GM19240 (cell line): ENCODE measurements around the gene GVQW3.
A peak's percentile ranks its signal among the peaks of the same experiment; 100 is the strongest.

ENCODE experiments used
- DNase-seq: peaks from one replicate; pipeline ENCODE4 v3.0.0; 2011; ENCODE audit warnings: low spot score; ENCODE audit not compliant: insufficient read length

Gene GVQW3

DNA sequence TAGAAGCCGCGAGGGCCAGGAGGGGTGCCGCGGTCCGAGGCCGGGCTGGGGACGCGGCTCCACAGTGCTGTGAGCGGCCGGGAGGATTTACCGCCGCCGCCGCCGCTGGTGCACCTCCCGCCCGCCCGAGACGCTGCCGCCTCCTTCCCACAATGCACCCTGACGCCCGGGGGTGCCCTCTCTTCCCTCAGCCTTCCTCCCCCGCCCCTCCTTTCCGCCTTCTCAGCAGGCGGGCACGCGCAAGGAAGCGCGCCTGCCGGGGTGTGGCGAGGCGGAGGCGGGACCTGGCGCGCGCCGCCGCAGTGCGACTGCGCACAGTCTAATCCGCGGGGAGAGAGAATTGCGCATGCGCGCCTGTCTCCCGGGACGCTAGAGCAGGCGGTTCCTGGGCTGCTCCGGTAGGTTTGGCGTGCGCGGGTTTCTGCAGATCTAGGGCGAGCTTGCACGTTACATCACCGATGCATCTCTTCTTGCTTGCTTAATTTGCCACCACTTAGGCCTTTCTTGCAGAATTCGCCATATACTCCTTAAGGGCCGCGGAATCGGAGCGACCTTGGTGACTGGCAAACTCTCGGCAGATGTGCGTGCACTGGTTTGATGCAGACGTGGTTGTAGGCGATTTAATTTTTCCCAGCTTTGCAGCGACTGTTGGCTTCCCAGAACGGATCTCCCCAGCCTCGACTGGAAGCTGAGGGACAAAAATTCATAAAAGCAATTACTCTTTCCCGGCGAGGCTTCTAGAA lies at the start of gene GVQW3, which contains the start of gene THAP12:
TSS of gene GVQW3 (plus strand) at position 347 of the 743 bp plus-strand sequence. CDS start 506 bp downstream, outside the sequence.
TSS of gene THAP12 (minus strand) at position 156 of the 743 bp plus-strand sequence. CDS start 296 bp downstream, outside the sequence.
- peak; percentile 88 for DNase-seq

DNA sequence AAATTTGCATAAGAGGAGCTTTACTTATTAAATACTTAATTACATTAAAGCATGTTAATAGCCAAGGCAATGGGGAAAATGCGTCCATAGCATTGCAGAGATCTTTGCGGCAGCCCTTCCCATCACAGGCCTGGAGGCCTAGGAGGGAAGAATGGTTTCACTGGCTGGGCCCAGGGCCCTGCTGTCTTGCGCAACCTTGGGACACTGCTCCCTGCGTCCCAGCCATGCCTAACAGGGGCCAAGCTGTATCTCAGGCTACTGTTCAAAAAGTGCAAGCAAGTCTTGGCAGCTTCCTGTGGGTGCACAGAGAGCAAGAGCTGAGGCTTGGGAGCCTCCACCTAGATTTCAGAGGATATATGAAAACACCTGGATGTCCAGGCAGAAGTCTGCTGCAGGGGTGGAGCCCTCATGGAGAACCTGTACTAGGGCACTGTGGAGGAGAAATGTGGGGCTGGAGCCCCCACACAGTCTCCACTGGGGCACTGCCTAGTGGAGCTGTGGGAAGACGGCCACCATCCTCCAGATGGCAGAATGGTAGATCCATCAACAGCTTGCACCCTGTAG lies 46.2 kb upstream of the GVQW3 start:
- no peak for DNase-seq

DNA sequence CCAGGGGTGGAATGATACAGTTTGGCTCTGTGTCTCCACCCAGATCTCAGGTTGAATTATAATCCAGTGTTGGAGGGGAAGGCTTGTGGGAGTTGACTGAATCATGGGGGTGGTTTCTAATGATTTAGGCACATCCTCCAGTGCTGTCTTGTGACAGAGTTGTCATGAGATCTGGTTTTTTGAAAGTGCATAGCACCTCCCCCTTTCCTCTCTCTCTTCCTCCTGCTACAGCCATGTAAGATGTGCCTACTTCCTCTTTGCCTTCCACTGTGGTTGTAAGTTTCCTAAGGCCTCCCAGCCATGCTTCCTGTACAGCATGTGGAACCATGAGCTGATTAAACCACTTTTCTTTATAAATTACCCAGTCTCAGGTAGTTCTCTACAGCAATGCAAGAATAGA lies 45.3 kb upstream of the GVQW3 start:
- no peak for DNase-seq

DNA sequence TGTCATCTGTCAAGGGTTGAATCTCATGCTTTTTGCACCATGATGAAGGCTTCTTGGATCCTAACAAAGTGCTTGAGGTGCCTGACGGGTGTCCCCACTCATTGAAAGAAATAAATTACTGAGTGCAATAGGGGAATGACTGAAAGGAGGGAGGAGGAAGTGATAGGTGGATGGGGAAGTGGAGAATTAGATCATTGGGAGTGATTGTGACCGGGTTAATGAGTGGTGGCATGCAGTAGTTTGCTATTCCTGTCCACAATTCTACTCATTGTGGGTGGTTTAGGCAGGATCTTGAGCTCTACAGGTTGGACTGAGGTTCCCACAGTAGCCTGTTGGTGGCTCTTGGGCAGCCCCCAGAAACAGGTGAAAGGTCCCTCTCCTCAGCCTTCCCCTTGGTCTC lies 44.5 kb upstream of the GVQW3 start:
- DNase-seq: no peak

DNA sequence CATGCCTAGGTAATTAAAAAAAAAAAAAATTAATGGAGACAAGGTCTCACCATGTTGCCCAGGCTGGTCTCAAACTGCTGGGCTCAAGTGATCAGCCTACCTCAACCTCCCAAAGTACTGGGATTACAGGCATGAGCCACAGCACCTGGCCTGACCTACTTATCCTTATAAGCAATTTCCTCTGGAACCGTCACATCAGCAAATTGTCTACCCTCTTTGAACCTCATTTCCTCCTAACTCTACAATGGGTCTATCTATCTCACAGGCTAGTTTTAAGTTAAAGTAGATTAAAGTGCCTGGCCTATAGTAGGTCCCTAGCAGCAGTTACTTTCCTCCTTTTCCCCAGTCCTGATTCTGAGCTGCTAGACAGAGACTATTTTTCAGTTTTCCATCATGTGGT lies 43.7 kb upstream of the GVQW3 start:
- DNase-seq: no peak

DNA sequence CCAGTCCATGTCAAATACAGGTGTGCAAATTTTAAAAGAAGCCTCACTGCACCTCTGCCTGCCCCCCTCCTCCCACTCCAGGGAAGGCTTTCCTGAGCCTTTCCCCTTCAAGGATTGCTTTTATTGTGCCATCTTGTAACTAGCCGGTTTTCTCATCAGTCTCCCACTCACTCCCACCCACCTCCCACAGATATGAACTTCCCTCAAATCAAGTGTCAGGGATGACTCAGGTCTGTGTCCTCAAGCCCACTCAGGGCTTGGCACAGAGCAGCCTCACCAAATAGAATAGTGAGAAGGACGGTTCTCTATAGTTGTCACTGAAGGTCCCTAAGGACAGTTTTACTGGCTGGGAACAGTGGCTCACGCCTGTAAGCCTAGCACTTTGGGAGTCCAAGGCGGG lies 43.2 kb upstream of the GVQW3 start:
- DNase-seq: no peak

DNA sequence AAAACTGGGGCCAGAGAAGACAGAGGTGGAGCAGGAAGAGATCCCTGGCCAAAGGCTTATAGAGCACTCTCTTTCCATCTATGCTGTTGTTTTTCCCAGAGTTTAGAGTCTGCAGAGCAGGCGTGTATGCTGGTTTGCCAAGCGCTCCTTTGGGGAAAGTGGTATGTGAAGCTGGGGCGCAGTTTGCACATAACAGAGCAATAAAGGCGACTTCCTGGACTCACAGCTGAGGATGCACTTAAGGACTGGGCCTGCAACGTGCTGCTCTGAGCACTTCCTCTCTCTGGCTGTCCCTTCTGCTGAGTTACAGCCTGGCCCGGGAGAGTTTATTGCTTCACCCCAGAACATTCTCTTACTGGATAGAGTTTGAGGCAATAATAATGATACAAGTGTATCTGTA lies 41.9 kb upstream of the GVQW3 start:
- no peak for DNase-seq

DNA sequence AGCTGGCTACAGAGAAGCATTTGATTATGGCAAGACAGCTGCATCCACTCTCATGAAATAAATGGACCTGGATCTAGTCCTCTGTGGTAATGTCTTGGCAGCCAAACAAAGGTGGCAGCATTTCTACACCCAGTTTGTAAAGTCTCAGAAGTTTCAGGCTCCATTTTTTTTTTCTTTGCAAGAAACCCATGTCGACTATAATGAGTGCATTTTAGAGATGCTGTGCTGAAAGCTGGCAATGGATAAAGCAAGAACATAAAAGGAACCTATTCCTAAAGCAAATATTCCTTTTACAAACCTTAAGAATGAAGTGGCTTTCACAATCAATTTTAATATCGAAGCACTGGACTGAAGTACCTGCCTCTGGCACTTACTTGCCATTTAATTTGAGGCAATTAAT lies 33.7 kb upstream of the GVQW3 start:
- DNase-seq: no peak

DNA sequence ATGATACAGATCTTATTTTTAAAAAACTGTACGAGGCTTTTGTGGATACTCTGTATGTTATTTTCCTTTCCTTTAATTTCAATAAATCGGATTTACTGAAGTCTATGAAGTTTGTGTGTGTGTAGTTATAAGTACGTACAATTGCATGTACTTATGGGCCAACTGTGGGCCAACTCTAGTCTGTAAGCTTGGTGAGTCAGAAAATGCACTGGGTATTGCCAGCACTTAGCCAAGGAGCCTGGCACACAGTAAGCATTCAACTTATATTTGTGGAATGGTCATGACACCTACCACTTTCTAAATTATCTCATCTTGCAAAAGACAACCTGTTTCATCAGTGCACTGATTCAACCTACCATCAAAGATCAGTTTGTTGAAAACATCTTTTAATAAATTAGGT lies 32.8 kb upstream of the GVQW3 start:
- DNase-seq: no peak

DNA sequence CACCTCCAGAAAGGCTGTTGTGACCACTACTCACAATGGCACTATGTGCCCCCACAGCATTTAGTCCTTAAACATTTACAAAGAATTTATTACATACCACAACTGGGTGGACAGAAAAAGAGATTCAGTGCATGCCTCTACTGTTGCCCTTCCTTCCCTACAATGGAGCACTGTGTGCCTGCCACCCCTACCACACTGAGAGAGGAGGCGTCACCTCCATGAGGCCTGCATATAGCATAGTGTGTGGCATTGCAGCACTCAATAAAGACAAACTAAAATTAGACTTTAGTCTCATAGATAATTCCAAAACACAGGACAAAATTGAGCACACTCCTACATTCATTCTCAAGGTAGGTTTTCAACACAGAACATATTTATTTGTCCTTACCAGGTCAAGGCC lies 26.0 kb upstream of the GVQW3 start:
- DNase-seq: no peak

DNA sequence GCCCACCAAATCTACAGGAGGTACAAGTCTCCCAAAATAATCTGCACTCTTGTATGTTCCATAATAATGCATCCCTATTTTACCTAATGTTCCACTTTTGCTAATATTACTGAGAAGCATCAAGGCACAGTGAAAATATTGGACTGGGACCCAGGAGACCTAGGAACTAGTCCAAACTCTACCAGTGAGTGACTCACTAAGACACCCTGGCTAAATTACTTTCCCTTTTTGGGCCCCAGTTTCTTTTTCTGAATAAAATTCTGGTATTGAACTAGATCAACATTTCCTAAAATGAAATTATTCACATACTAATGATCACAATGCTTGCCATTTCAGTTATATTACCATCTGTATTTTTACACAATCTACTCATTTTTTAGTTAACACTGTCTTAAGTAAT lies 19.7 kb upstream of the GVQW3 start:
- no peak for DNase-seq

DNA sequence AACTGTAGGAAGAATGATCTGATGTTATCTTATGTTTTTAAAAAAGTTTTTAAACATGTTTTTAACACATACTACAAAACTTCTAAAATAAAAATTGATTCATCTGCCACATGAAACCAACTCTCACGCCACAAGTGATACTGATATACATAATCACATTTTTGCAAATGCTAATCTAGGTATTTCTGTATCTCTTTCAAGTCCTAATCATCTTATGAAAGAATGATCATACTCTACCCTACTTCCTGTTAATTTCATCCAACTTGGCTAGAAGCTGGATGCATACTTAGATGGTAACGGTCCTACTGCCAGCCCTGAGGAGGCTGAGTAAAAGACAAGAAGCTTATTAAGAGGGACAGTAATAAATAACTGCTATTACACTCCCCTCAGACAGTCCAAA lies 19.3 kb upstream of the GVQW3 start:
- DNase-seq: no peak

DNA sequence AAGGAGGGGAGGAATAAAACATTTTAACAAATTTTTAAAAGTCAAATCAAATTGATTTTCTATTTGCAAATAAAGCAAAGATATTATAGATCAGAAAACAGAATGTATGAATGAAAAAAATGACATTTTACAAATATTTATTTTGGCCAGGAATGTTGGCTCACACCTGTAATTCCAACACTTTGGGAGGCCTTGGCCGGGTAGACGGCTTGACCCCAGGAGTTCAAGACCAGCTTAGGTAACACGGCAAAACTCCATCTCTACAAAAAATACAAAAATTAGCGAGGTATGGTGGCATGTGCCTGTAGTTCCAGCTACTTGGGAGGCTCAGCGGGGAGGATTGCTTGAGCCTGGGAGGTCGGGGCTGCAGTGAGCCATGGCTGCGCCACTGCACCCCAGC lies 18.4 kb upstream of the GVQW3 start:
- no peak for DNase-seq

DNA sequence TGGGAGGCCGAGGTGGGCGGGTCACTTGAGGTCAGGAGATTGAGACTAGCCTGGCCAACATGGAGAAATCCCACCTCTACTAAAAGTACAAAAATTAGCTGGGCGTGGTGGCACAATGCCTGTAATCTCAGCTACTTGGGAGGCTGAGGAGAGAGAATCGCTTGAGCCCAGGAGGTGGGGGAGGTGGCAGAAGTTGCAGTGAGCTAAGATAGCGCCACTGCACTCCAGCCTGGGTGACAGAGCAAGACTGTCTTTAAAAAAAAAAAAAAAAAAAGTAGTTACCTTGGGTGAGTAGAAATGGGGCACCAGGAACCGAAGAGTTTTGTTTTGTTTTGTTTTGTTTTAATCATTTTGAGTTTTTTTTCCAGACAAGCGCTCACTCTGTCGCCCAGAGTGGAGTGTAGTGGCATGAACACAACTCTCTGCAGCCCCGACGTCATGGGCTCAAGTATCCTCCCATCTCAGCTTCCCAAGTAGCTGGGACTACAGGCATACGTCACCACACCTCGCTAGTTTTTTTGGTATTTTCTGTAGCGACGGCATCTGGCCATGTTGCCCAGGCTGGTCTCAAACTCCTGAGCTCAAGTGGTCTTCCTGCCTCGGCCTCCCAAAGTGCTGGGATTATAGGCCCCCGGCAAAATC lies 16.0 kb upstream of the GVQW3 start:
- no peak for DNase-seq

DNA sequence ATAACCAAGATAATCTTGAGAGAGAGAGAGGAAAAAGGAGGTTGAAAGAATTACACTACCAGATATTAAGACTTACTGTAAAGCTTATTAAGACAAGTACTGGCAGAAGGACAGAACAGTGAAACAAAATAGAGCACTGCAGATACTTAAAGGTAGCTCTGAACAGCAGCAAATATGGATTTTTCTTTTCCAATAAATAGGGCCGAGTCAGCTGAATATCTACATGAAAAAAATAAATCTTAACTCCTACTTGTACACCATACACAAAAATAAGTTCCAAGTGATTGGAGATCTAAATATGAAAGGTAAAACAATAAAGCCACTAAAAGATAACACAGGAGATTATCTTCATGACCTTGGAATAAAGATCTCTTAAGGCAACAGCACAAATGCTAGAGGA lies 12.6 kb upstream of the GVQW3 start:
- DNase-seq: no peak

DNA sequence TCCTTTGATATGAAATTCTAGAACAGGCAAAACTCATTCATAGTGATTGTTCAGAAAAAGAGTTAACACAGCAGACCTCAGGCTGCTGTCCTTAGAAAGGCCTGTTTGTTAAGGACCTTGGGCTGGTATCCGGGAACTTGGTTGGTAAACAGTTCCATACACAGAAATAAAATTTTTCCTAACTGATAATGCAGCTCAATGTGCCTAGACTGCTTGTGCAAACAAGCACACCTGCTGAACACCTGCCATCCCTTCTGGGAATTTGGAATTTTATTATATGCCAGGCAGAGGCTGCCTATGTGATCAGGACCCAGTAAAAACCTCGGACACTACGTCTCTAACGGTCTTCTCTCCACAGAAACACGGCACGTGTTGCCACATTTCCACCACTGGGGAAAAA lies 11.7 kb upstream of the GVQW3 start:
- no peak for DNase-seq

DNA sequence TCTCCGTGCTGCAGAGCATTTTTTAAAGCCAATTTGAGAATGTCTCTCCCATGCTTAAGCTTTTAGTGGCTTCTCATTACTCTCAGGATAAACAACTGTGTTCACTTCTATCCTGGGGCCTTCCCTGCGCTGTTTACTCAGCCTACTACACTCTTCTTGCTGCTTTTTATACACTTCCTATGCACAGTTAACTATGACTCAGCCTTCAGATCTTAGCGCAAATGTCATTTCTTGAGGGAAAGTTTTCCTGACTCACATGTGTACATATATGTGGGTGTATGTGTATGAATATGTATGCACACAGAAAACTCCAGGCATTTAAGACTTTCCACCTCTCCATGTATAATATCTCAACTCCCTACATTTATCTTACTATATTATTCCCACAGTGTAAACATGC lies 10.0 kb upstream of the GVQW3 start:
- no peak for DNase-seq

DNA sequence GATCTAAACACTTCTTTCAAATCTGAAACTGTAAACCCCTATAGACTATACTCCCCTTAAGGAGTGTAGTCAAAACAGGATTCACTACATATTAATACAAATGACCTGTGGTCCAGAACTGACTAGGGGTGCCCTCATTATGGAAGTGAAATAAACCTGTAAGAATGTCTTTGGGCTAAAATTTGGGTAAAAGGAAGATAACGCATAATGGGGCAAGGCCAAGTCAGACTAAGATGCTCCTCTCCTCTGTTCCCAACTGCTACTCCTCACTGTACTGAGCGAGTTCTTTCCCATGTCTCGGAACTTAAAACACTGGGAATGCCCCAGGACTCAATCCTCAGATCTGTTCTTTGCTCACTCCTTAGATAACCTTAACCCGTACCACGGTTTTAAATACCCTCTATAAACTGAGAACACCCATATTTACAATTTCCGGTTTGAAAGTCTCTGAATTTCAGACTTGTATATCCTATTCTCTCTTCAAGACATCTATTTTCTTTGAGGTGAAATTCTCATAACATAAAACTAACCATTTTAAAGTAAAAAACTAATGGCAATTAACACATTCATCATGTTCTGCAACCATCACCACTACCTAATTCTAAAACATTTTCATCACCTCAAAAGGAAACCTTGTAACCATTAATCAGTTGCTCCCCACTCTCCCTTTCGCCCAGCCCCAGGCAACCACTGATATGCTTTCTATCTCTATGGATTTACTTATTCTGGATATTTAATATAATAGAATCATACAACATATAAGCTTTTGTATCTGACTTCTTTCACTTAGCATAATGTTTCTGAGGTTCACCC lies 4.2 kb upstream of the GVQW3 start:
- DNase-seq: no peak

DNA sequence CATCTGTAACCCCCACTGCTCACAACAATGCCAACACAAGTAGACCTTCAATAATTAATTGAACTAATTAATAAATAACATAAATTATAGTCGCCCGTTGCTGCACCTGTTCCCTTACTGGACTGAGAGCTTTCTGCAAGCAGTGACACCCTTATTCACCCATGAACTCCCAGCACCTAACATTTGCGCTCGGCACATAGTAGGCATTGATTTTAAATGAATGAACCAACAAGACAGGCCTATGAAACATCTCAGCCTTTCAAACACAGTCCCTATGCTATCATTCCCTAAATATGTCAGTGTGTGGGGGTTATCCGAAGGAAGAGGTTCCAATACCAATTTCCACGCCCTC lies 1.3 kb upstream of the GVQW3 start:
- no peak for DNase-seq

DNA sequence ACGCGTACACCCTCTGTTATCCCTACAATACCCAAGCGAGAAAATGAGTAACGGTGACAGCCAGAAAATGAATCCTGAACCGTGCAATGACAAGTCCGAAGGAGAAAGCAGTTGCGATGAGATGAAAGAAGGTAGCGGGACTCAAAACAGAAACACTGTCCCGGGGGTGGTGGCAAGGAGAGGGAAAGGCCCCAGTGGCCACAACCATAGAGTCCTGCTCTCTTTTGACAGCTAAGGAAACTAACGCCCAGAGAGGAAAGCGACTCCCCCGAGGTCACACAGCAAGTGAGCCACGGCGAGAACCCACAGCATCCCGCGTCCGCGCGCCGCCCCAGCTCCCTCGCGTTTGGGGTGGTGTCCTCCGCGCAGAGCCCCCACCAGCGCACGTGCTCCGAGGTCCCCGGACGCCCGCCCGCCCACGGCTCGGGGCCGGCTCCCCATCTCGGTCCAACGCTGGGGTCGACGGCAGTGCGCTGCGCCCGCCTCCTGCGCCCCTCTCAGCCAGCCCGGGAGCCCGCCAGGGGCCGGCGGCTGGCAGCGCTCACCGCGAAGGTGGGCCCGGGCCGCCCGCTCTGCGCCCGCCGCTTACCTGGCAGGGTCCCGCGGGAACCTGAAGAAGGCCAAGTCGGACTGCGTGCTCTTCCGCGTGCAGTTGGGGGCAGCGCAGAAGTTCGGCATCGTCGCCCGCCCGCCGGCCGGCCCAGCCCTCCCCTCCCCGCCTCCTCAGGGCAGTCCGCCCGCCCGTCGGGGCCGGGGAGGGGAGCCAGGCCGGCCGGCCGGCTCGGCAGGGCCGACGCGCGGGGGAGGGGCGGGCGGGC lies 755 bp upstream of the GVQW3 start:
- no peak for DNase-seq

DNA sequence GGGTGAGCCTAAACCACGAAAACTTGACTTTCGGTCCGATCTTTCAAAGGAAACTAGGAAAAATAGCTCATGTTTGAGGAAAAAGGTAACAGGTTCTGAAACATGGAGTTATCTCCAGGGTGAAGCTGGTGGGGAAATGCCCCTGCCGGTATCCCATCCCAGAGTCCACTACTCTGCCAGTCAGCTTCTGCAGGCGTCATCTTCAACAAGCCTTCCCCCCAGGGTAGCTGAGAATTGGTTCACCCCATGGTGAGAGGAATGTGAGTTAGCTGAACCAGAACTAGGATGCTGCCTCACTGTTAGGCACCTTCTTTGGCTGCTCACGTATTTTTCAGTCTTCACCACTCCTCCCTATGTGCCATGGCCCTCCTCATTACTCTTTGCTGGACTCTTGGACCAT lies 1.1 kb downstream of the GVQW3 start:
- DNase-seq: no peak
